OCI-LY7 (cell line): ENCODE data around the gene RPS6KA5.

ENCODE experiments used
- EZH2phosphoT487 ChIP-seq: fragments of 200-600 bp; sonication (generic); IDR thresholded peaks from 2 replicates; pipeline ENCODE4 v1.6.1; 2018; ENCODE audit warnings: low read depth, borderline replicate concordance, mild to moderate bottlenecking, mixed run types, antibody characterized with exemption, low read length, moderate library complexity, mixed read lengths
- TF ChIP-seq, protein P1 (sequence below): fragments of 200-600 bp; sonication (generic); conservative IDR thresholded peaks from 2 replicates; pipeline ENCODE4 v1.5.1; 2014; ENCODE audit warnings: mild to moderate bottlenecking, antibody characterized with exemption, low read length, moderate library complexity, mixed read lengths

DNA sequence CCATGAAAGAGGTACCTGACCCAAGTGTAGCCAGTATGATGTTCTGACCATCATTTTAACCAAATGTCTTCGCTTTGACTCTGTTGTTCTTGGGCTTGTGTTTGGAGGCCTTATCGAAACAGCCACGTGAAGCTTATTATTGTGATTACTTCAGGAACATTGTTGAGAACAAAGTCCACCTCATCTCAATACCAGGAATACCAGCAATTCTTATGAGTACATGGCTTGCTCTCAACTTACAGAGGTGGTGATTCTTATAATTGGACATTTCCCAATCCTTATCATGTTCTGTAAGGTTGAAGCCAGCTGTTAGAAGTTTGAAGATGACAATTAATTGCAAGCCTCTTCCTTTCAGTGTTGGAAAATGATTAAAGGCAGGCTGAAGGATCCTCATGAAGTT, 21.8 kb upstream of the RPS6KA5 start:
- TF ChIP-seq, protein P1, sequence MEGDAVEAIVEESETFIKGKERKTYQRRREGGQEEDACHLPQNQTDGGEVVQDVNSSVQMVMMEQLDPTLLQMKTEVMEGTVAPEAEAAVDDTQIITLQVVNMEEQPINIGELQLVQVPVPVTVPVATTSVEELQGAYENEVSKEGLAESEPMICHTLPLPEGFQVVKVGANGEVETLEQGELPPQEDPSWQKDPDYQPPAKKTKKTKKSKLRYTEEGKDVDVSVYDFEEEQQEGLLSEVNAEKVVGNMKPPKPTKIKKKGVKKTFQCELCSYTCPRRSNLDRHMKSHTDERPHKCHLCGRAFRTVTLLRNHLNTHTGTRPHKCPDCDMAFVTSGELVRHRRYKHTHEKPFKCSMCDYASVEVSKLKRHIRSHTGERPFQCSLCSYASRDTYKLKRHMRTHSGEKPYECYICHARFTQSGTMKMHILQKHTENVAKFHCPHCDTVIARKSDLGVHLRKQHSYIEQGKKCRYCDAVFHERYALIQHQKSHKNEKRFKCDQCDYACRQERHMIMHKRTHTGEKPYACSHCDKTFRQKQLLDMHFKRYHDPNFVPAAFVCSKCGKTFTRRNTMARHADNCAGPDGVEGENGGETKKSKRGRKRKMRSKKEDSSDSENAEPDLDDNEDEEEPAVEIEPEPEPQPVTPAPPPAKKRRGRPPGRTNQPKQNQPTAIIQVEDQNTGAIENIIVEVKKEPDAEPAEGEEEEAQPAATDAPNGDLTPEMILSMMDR = no peak
- no peak for TF ChIP-seq EZH2phosphoT487
